ENCODE data around the gene ARHGAP11A.

- TF ChIP-seq CREB1 (CRISPR knock-in tag; IDR thresholded peaks at IDR 0.05), result no peak
- no peak for TF ChIP-seq E2F5 (CRISPR knock-in tag; IDR thresholded peaks at IDR 0.05)
- TF ChIP-seq, protein P1, sequence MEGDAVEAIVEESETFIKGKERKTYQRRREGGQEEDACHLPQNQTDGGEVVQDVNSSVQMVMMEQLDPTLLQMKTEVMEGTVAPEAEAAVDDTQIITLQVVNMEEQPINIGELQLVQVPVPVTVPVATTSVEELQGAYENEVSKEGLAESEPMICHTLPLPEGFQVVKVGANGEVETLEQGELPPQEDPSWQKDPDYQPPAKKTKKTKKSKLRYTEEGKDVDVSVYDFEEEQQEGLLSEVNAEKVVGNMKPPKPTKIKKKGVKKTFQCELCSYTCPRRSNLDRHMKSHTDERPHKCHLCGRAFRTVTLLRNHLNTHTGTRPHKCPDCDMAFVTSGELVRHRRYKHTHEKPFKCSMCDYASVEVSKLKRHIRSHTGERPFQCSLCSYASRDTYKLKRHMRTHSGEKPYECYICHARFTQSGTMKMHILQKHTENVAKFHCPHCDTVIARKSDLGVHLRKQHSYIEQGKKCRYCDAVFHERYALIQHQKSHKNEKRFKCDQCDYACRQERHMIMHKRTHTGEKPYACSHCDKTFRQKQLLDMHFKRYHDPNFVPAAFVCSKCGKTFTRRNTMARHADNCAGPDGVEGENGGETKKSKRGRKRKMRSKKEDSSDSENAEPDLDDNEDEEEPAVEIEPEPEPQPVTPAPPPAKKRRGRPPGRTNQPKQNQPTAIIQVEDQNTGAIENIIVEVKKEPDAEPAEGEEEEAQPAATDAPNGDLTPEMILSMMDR (IDR thresholded peaks at IDR 0.05), result no peak
- TF ChIP-seq TCF7 (CRISPR knock-in tag; IDR thresholded peaks at IDR 0.05; ENCODE audit: low read depth), result no peak
Measured at GRCh38 chr15:32641517-32642059, 26.3 kb downstream of the ARHGAP11A start, which contains the start of gene SCG5.
